GM12891 (cell line): ENCODE results near the gene TGFBR2.

ENCODE experiments used
- DNase-seq: peaks from one replicate; pipeline ENCODE4 v3.0.0; 2011; ENCODE audit warnings: low spot score; ENCODE audit not compliant: insufficient read length
- FAIRE-seq: peaks from 2 replicates; lab custom pipeline; 2011; peaks lifted over from hg19 to GRCh38; lab: Jason Lieb, UNC
- PAX5 ChIP-seq: IDR thresholded peaks from 2 replicates; pipeline ENCODE4 v1.6.1; 2011; ENCODE audit warnings: low read length, moderate library complexity, mild to moderate bottlenecking; ENCODE audit not compliant: insufficient read depth, severe bottlenecking
- POLR2A ChIP-seq: IDR thresholded peaks from 2 replicates; pipeline ENCODE4 v1.6.1; 2011; ENCODE audit warnings: low read depth, low read length, control low read depth
- POLR2AphosphoS5 ChIP-seq: IDR thresholded peaks from 2 replicates; pipeline ENCODE4 v1.6.1; 2011; ENCODE audit warnings: low read depth, low read length, control low read depth
- POU2F2 ChIP-seq: IDR thresholded peaks from 2 replicates; pipeline ENCODE4 v1.6.1; 2011; ENCODE audit warnings: low read depth, mild to moderate bottlenecking, control low read depth, low read length, moderate library complexity
- SPI1 ChIP-seq: IDR thresholded peaks from 2 replicates; pipeline ENCODE4 v1.6.1; 2011; ENCODE audit warnings: low read depth, low read length, control low read depth
- TAF1 ChIP-seq: IDR thresholded peaks from 2 replicates; pipeline ENCODE4 v1.6.1; 2011; ENCODE audit warnings: low read depth, low read length, control low read depth

The TGFBR2 gene

GRCh38 chr3:30628205-30628900 lies 22.0 kb downstream of the TGFBR2 start:
- no peak for DNase-seq
- TF ChIP-seq POLR2A (no peak), POLR2AphosphoS5 (no peak), SPI1 (no peak), PAX5 (no peak), TAF1 (no peak), POU2F2 (no peak)
- FAIRE-seq, result no peak

- DNase-seq, result no peak
- FAIRE-seq, result no peak
- TF ChIP-seq SPI1 (peak; percentile 28; the same call in 1 of the 2 replicates), PAX5 (no peak)
These were observed 22.6 kb downstream of the TGFBR2 start for GRCh38 chr3:30628901-30629590.

- FAIRE-seq (no peak), DNase-seq (no peak)
- TF ChIP-seq POLR2AphosphoS5 (no peak), SPI1 (no peak), TAF1 (no peak), POU2F2 (no peak), PAX5 (no peak), POLR2A (no peak)
These were observed 23.3 kb downstream of the TGFBR2 start for GRCh38 chr3:30629746-30630145.

- DNase-seq (no peak), FAIRE-seq (no peak)
- TF ChIP-seq SPI1 (no peak), POU2F2 (no peak), TAF1 (no peak), POLR2AphosphoS5 (no peak), POLR2A (no peak), PAX5 (no peak)
These were observed 24.0 kb downstream of the TGFBR2 start for GRCh38 chr3:30630238-30631030.

GRCh38 chr3:30631243-30631904 lies 25.0 kb downstream of the TGFBR2 start:
- TF ChIP-seq SPI1, result no peak
- no peak for TF ChIP-seq POU2F2
- no peak for TF ChIP-seq POLR2A
- TF ChIP-seq TAF1, result no peak
- no peak for DNase-seq
- FAIRE-seq, result no peak

- TF ChIP-seq SPI1 (no peak), TAF1 (no peak), POU2F2 (no peak), POLR2AphosphoS5 (no peak), POLR2A (no peak), PAX5 (no peak)
- DNase-seq (no peak), FAIRE-seq (no peak)
These were observed 25.7 kb downstream of the TGFBR2 start for GRCh38 chr3:30632065-30632464.

- DNase-seq, result no peak
- no peak for FAIRE-seq
- TF ChIP-seq PAX5 (no peak), SPI1 (no peak), POU2F2 (no peak), POLR2A (no peak), POLR2AphosphoS5 (no peak)
These were observed 26.1 kb downstream of the TGFBR2 start for GRCh38 chr3:30632521-30632920.

- FAIRE-seq, result no peak
- no peak for DNase-seq
- no peak for TF ChIP-seq PAX5
- TF ChIP-seq POU2F2, result no peak
- no peak for TF ChIP-seq POLR2AphosphoS5
- TF ChIP-seq POLR2A, result no peak
- no peak for TF ChIP-seq TAF1
- no peak for TF ChIP-seq SPI1
These were observed 27.3 kb downstream of the TGFBR2 start for GRCh38 chr3:30633718-30634117.
